GM21390 (cell line): Measurements from ENCODE around the gene APH1A.
"Not testable (repeated sequence)": the region's sequence is repeated elsewhere in the genome, so short reads cannot be mapped to it uniquely, and the experiment has no call there.

Experiments used
- ATAC-seq: cut with Tn5 transposase; IDR thresholded peaks from one replicate; pipeline ENCODE4 v1.9.1; 2021; ENCODE audit not compliant: unreplicated experiment

The APH1A gene

GRCh38 chr1:150234566-150235293, 34.1 kb downstream of the APH1A start:
- peak; percentile 43 for ATAC-seq

- ATAC-seq: no peak
Observed at GRCh38 chr1:150234309-150234565, 34.6 kb downstream of the APH1A start.

GRCh38 chr1:150233359-150234308, 35.2 kb downstream of the APH1A start:
- no peak for ATAC-seq

- ATAC-seq: not testable (repeated sequence)
Observed at GRCh38 chr1:150232921-150233320, 35.9 kb downstream of the APH1A start.

GRCh38 chr1:150228246-150228645, 40.6 kb downstream of the APH1A start:
- not testable (repeated sequence) for ATAC-seq

GRCh38 chr1:150227228-150227627, 41.6 kb downstream of the APH1A start:
- ATAC-seq: no peak

GRCh38 chr1:150226486-150226885, 42.3 kb downstream of the APH1A start:
- no peak for ATAC-seq

GRCh38 chr1:150225546-150225945, 43.3 kb downstream of the APH1A start:
- no peak for ATAC-seq

- ATAC-seq: no peak
Observed at GRCh38 chr1:150224983-150225382, 43.8 kb downstream of the APH1A start.

GRCh38 chr1:150221552-150221951, 47.3 kb downstream of the APH1A start:
- no peak for ATAC-seq

GRCh38 chr1:150215855-150216254, 53.0 kb downstream of the APH1A start:
- ATAC-seq: not testable (repeated sequence)
